NCI-H510A treated with DMSO at 0.1 percent for 48 hours (cell line): Measurements from ENCODE around the gene HNRNPU.
A peak's percentile ranks its signal among the peaks of the same experiment; 100 is the strongest.

Source experiments
- DNase-seq: peaks from one replicate; lab custom pipeline; 2025; lab: John Stamatoyannopoulos, UW

The HNRNPU gene

GRCh38 chr1:244802556-244803239 is 61.6 kb downstream of the HNRNPU start:
- no peak for DNase-seq

GRCh38 chr1:244802041-244802440 is 62.3 kb downstream of the HNRNPU start:
- DNase-seq = no peak

DNA sequence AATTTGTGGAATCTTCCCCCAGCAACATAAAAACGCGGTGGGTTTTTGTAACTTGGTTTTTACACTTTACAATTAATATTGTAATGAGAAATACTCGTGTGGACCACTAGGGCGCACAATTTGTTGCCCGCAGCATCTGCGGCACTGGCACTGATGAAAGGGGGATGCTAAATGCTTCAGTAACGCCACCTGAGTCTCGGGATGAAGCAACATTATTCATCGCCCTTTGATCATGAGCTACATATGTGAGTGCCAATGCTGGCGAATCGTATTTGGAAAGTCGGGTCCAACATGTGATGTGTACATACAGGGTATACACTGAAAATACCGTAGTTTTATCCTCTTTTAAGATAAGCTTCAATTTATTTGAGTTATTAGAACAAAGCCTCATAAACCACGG is 63.1 kb downstream of the HNRNPU start:
- peak; percentile 10 for DNase-seq

- no peak for DNase-seq
Observed at GRCh38 chr1:244800821-244801220, 63.5 kb downstream of the HNRNPU start.
